ENCODE results near the gene USP3. TPM values are rescaled to one million over a fixed set of nuclear protein-coding genes. Genes with fewer than 3 reads are reported as not detected.

USP3 gene
- total and polyA plus RNA-seq, 2 donors (not counting 3 experiments of a cell fraction or from before 2014, with no cell fraction given) = 18.8 to 52.4 TPM

- no peak for FAIRE-seq
- BruUV-seq (replicated peaks) = no TSS peak
- TF ChIP-seq FOS (IDR thresholded peaks at IDR 0.05; ENCODE audit: borderline replicate concordance, insufficient read depth, low read length) = no peak
- peak; percentile 32 for TF ChIP-seq EZH2 (IDR thresholded peaks at IDR 0.05; ENCODE audit: borderline replicate concordance, low read depth, low read length, severe bottlenecking)
- POLR2A ChIA-PET = interaction anchor here (0.6 to 0.7 kb wide), 2 partner anchors 18 to 64 kb away, joined by 3 read pairs; no protein-coding TSS in a partner anchor
- Histone ChIP-seq H3K27ac (ENCODE audit: insufficient read depth, low read depth, low read length) (peak overlapping the region; percentile 10), H3K27me3 (ENCODE audit: control insufficient read depth in 2 of 2, insufficient read depth in 2 of 2, low read length in 2 of 2) (peaks cover 4 to 5% of the 10 kb centered on the region in 2 experiments), H3K9ac (replicated peaks; ENCODE audit: extremely low read depth, insufficient read depth, low read length) (no peak overlapping the region), H3K4me1 (ENCODE audit: control insufficient read depth, extremely low read depth, insufficient read depth, low read length) (peaks cover 28% of the 10 kb centered on the region), H3K9me3 (replicated peaks; ENCODE audit: control insufficient read depth, insufficient read depth, low read length) (no peaks in the 10 kb centered on the region), H4K20me1 (replicated peaks; ENCODE audit: control insufficient read depth, extremely low read depth, insufficient read depth, low read length) (no peaks in the 10 kb centered on the region), H3K36me3 (ENCODE audit: control insufficient read depth in 2 of 2, extremely low read depth in 1 of 2, insufficient read depth in 2 of 2, low read length in 2 of 2) (no peaks in the 10 kb centered on the region), H3K4me2 (ENCODE audit: insufficient read depth, low read length) (peak overlapping the region; percentile 60), H3K9me1 (replicated peaks; ENCODE audit: control insufficient read depth, extremely low read depth, insufficient read depth, low read length) (no peaks in the 10 kb centered on the region), H3K79me2 (ENCODE audit: control insufficient read depth, insufficient read depth, low read length) (peaks cover 10% of the 10 kb centered on the region), H2AFZ (ENCODE audit: low read depth, low read length) (peak overlapping the region; percentile 76), H3K4me3 (replicated peaks in 1 of 3; ENCODE audit: insufficient read depth in 1 of 3, low read depth in 1 of 3, low read length in 3 of 3) (no peak overlapping the region)
- CTCF ChIA-PET = interaction anchor here (0.9 to 6.1 kb wide), 11 partner anchors 8 to 211 kb away, joined by 3 to 76 read pairs (median 5); no protein-coding TSS in a partner anchor
- dilution Hi-C loops (cut with MboI; ENCODE audit: extremely low pct_ligation_motif_present, low sequenced_read_pairs) (no loop called here), intact Hi-C loops (cut with micrococcal nuclease) (loop anchor here (5.0 kb wide), 4 partner anchors 93 to 603 kb away; no protein-coding TSS in a partner anchor)
- DNase-seq (ENCODE audit: low read depth, low spot score) = no peak
Measured at GRCh38 chr15:63500265-63501250, 3.8 kb upstream of the USP3 start.

Data from endothelial cell of umbilical vein (primary cell).